NCI-H774 (cell line): ENCODE data around the gene BTNL8.
"Not testable (repeated sequence)": the region's sequence is repeated elsewhere in the genome, so short reads cannot be mapped to it uniquely, and the experiment has no call there.

Experiments
- DNase-seq: peaks from one replicate; lab custom pipeline; 2025; lab: John Stamatoyannopoulos, UW

Gene BTNL8

GRCh38 chr5:180874804-180875582 is 24.0 kb upstream of the BTNL8 start:
- no peak for DNase-seq

- no peak for DNase-seq
Measured at GRCh38 chr5:180875860-180876426, 23.0 kb upstream of the BTNL8 start.

GRCh38 chr5:180885845-180886529 is 13.0 kb upstream of the BTNL8 start:
- DNase-seq = peak; percentile 44

DNA sequence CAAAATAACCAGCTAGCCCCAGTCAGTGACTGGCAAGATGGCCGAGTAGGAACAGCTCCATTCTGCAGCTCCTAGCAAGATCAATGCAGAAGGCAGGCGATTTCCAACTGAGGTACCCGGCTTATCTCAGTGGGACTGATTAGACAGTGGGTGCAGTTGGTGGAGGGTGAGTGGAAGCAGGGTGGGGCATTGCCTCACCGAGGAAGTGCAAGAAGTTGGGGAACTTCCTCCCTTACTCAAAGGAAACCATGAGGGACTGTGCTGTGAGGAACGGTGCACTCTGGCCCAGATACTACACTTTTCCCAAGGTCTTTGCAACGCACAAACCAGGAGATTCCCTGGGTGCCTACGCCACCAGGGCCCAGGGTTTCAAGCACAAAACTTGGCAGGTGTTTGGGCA is 9.6 kb upstream of the BTNL8 start:
- no peak for DNase-seq

- not testable (repeated sequence) for DNase-seq
Measured at GRCh38 chr5:180895330-180895729, 3.6 kb upstream of the BTNL8 start.

GRCh38 chr5:180900178-180900577 is 1.2 kb downstream of the BTNL8 start:
- no peak for DNase-seq

DNA sequence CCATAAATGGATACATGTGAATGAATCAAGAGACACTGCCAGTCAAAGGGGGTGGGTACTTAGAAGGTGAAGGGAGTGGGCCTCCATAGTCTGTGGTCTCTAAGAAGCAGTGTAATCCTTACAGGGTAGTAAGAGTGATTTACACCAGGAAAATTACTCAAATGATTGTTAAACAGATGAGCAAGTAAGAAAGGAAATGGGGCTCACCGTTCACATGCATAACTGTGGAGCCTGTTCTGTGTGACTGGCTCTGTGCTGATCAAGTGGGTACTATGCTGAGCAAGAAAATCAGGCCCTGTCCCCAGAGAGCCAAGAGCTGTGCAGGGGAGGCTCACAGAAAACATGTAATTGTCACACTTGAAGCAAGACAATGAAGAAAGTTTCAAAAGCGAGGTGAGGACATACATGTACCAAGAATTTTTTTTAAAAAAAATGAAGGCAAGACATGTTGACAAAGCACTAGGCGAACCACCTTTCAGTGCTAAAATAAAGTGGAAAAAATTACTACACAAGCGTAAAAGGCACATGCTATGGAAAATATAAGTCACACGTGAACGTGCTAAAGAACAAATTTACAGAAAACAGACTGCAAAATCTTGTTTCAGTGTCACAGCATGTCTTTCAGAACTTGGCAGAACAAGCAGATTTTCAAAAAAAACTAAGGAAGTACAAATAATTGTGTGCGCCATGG is 2.5 kb downstream of the BTNL8 start:
- DNase-seq = no peak

DNA sequence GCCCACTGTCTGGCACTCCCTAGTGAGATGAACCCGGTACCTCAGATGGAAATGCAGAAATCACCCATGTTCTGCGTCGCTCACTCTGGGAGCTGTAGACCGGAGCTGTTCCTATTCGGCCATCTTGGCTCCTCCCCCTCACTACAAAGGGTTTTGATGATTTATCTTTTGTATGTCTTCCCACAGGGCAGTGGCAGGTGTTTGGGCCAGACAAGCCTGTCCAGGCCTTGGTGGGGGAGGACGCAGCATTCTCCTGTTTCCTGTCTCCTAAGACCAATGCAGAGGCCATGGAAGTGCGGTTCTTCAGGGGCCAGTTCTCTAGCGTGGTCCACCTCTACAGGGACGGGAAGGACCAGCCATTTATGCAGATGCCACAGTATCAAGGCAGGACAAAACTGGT is 9.4 kb downstream of the BTNL8 start:
- no peak for DNase-seq

GRCh38 chr5:180908998-180909731 is 10.2 kb downstream of the BTNL8 start:
- no peak for DNase-seq

DNA sequence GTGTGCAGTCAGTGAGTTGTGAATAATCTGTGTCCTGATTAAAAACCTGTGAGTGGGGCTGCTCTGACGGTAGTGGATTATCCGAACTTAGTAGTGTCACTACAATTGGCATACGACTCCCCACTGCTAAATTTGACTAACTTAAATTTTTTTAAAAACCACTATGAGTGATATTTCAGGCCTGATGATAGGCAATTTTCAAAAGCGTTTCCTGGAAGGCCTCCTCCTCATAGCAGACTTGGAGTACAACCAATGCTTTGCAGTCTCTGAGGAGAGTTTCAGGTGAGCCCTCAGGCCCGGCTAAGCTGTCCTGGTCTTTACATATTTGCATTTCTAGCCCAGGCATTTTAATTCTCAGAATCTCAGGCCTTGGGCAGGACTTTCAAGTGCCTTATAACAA is 10.8 kb downstream of the BTNL8 start:
- DNase-seq = no peak

DNA sequence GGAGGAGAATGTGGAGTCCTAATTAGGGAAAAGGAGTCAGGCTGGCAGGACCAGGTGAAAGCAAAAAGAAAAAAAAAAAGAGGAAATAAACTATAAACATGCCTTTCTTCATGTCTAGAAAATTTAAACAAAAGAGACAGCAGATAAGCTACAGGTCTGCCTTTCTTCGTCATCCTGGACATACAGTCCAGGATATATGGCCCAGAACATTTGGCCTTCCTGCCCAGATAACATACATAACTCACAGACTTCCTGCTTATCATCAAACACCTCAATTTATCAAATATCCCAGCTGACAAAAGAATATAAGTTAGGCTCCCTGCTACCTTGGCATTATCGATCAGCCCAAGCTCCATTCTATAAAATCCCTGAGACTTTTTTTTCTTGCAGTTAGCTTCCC is 11.2 kb downstream of the BTNL8 start:
- no peak for DNase-seq

DNA sequence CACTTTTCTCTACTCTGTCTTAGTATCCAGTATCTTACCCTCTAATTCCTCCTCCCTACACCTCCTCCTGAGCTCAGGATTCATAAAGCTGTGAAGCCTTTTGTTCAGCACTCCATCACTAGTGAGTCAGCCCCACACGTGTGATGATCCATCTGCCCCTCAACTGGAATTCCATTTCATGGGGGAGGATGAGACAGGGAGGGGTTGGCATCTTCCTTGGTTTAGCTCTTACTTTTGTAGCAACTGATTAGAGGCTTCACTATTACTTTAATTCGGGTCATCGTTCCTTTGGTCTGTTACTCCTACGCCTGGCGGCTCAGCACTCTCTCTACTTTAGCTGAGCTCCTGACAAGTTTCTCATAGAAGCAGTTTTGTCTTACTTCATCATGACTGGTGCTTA is 11.8 kb downstream of the BTNL8 start:
- DNase-seq = no peak

DNA sequence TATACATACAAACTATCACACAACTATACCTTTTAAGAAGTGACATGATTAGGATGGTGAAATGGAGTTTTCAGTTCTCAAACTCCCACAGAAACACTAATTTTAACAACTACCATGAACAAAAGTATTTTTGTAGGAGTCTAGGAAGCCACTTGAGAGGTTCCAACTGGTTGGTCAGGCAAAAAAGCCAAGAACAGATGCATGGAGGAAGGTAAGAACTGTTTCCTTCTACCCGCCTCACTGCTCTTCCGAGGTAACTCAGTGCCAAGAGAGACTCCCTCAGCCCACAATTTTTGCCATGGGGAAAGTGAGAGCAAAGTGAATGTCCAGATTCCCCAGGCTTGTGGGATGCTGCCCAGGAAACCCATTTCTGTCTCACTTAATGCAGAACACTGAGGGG is 15.7 kb downstream of the BTNL8 start:
- DNase-seq = no peak

DNA sequence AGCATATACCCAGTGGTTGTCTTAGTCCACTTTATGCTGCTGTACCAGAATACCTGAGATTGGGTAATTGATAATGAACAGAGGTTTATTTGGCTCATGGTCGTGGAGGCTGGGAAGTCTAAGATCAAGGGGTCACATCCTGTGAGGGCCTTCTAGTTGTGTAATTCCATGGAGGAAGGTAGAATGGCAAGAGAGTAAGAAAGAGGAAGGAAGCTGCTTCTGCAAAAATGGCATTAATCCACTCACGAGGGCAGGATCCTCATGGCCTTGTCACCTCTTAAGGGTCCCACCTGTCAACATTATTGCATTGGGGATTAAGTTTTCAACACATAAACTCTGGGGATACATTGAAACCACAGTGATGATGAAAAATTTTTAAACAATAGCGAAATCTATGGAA is 17.0 kb downstream of the BTNL8 start:
- DNase-seq = no peak

DNA sequence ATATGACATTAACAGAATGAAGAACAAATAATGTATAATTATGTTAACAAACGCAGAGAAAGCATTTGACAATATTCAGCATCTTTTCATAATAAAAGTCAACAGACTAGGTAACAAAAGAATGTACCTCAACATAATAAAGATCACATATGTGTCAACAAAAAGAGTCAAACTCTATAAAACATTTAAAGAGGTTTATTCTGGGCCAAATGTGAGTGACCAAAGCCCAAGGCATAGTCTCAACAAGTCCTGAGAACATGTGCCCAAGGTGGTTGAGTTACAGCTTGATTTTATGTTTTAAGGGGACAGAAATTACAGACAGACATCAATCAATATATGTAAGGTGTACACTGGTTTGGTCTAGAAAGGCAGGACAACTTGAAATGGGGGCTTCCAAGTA is 19.4 kb downstream of the BTNL8 start:
- DNase-seq = no peak

DNA sequence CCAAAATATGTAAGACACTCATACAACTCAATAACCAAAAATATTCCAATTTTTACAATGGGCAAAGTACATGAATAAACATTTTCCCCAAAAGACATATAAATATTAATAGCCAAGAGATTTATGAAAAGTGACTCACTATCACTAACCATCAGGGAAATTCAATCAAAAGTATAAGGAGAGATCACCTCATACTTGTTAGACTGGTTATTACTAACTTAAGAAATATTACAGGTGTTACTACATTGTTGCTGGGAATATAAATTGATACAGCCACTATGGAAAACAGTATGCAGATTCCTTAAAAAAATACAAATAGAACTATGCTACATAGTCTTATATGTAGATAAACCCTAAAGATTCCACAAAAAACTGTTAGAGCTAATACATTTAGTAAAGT is 21.8 kb downstream of the BTNL8 start:
- no peak for DNase-seq

DNA sequence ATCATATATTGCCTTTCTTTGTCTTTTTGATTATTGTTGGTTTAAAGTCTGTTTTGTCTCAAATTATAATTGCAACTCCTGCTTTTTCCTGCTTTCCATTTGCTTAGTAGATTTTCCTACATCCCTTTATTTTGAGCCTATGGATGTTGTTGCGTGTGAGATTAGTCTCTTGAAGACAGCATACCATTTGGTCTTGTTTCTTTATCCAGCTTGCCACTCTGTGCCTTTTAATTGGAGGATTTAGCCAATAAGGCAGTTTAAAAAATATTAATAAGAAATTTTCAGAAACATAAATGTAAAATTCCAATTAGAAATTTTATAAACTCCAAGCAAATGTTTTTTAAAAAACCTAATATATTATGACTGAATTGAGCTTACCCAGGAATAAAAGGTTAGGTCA is 24.0 kb downstream of the BTNL8 start:
- DNase-seq = no peak

DNA sequence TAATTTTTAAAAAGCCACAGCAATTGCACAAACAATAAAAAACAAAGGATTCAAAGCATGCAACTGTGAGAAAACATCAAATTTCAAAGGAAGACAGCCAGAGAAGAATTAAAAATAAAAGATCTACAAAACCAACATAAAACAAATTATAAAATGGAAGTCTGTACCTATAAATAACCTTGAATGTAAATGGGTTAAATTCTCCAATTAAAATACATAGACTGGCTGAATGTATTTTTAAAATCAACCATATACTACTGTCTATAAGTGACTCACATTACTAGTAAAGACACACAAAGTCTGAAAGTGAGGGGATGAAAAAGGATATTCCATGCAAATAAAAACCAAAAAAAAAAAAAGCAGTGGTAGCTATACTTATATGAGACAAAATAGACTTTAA is 33.7 kb downstream of the BTNL8 start:
- DNase-seq = no peak

DNA sequence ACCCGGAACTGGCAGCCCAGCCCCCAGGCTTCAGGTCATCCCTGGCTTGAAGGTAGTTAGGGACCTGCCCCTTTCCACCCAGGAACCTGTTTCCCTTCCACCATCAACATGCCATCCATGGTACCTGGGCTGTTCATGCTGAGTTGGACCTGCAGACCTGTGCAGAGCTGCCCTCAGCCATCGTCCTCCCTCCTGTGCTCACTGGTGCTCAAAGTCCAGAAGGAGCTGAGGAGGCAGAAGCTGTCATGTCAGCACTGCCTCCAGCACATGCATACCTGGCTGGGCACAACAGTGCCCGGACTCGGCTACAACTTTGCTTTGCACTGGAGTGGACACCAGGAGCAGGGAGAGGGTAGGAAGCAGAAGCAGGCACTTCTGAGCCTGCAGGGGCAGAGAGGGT is 36.2 kb downstream of the BTNL8 start:
- DNase-seq = no peak

GRCh38 chr5:180938294-180938693 is 39.3 kb downstream of the BTNL8 start:
- DNase-seq = no peak

DNA sequence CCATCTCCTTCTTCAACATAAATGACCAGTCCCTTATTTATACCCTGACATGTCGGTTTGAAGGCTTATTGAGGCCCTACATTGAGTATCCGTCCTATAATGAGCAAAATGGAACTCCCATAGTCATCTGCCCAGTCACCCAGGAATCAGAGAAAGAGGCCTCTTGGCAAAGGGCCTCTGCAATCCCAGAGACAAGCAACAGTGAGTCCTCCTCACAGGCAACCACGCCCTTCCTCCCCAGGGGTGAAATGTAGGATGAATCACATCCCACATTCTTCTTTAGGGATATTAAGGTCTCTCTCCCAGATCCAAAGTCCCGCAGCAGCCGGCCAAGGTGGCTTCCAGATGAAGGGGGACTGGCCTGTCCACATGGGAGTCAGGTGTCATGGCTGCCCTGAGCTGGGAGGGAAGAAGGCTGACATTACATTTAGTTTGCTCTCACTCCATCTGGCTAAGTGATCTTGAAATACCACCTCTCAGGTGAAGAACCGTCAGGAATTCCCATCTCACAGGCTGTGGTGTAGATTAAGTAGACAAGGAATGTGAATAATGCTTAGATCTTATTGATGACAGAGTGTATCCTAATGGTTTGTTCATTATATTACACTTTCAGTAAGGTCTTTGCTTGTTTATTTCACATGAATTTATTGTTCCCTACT is 51.5 kb downstream of the BTNL8 start:
- no peak for DNase-seq

DNA sequence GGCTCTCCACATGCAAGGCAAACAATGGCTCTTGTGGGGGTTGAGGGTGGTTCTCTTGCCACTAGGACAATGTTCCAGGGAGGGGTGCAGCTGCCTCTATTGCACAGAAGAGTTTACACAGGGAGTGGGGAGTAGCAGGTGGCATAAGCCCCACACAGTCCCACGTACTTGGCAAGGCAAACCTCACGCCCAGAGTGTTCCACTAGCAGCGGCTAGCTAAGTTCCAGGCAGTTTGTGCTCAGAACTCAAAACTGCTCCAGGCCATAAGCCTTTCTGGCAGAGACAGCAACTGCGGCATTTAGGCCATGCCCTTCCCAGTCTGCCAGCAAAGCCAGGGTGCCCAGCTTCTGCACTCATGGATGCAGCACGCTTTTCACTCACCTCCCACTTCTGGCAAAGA is 60.7 kb downstream of the BTNL8 start:
- no peak for DNase-seq
